HepG2 (cell line): ENCODE results near the gene GPATCH8.

Experiments
- HOXA7 ChIP-seq: sonication (generic); formaldehyde crosslinking; IDR thresholded peaks from 2 replicates; pipeline ENCODE4 v1.8.1; 2022; ENCODE audit warnings: mild to moderate bottlenecking, missing genetic modification reagents, moderate library complexity
- IKZF1 ChIP-seq: fragments of 450-650 bp; IDR thresholded peaks from 2 replicates; pipeline ENCODE4 v1.7.1; 2016
- KLF9 ChIP-seq: IDR thresholded peaks from 2 replicates; pipeline ENCODE4 v1.6.1; 2016; ENCODE audit warnings: low read depth
- MAX ChIP-seq: IDR thresholded peaks from 2 replicates; pipeline ENCODE4 v1.6.1; 2012; ENCODE audit warnings: inconsistent platforms
- NR2C2 ChIP-seq: sonication (generic); formaldehyde crosslinking; IDR thresholded peaks from 2 replicates; pipeline ENCODE4 v1.4.0; 2020; ENCODE audit warnings: missing genetic modification reagents, mild to moderate bottlenecking, moderate library complexity, borderline replicate concordance
- STAT6 ChIP-seq: sonication (generic); formaldehyde crosslinking; IDR thresholded peaks from 2 replicates; pipeline ENCODE4 v1.4.0; 2020; ENCODE audit warnings: missing genetic modification reagents, mild to moderate bottlenecking, borderline replicate concordance
- TEAD2 ChIP-seq: sonication (generic); formaldehyde crosslinking; IDR thresholded peaks from 2 replicates; pipeline ENCODE4 v1.9.0; 2021; ENCODE audit warnings: missing genetic modification reagents
- TRIM22 ChIP-seq: fragments of 450-650 bp; IDR thresholded peaks from 2 replicates; pipeline ENCODE4 v1.6.1; 2017
- ZBTB21 ChIP-seq: sonication (generic); formaldehyde crosslinking; IDR thresholded peaks from 2 replicates; pipeline ENCODE4 v1.4.0; 2020; ENCODE audit warnings: missing genetic modification reagents
- ZNF18 ChIP-seq: sonication (generic); formaldehyde crosslinking; IDR thresholded peaks from 2 replicates; pipeline ENCODE4 v1.8.0; 2022; ENCODE audit warnings: mild to moderate bottlenecking, missing genetic modification reagents; ENCODE audit not compliant: insufficient replicate concordance
- ZNF280B ChIP-seq: sonication (generic); formaldehyde crosslinking; IDR thresholded peaks from 2 replicates; pipeline ENCODE4 v1.5.0; 2020; ENCODE audit warnings: missing genetic modification reagents, mild to moderate bottlenecking, borderline replicate concordance

GRCh38 chr17:44541884-44542581, 38.8 kb upstream of the GPATCH8 start:
- no peak for TF ChIP-seq ZBTB21 (CRISPR knock-in tag)
- TF ChIP-seq NR2C2 (CRISPR knock-in tag) = no peak
- no peak for TF ChIP-seq ZNF280B (CRISPR knock-in tag)
- no peak for TF ChIP-seq ZNF18
- TF ChIP-seq KLF9 (CRISPR knock-in tag) = no peak
- no peak for TF ChIP-seq IKZF1
- no peak for TF ChIP-seq HOXA7
- no peak for TF ChIP-seq MAX
- no peak for TF ChIP-seq TEAD2 (CRISPR knock-in tag)
- no peak for TF ChIP-seq STAT6 (CRISPR knock-in tag)
- TF ChIP-seq TRIM22 = no peak
